Liver (tissue), 3 donors: ENCODE results near the gene OGA.

Experiments used
- CTCF ChIP-seq: fragments of 150-350 bp; IDR thresholded peaks from 2 replicates; pipeline ENCODE4 v1.5.1; 2017; ENCODE audit warnings: improper control_type of control experiment, low read depth, low read length; ENCODE audit not compliant: missing input control
- EGR1 ChIP-seq, 2 donors: IDR thresholded peaks; 2 replicates each; pipeline ENCODE4 v1.6.1; 2016 to 2018; ENCODE audit warnings: antibody characterized with exemption in 2 of 2, low read depth in 2 of 2
- REST ChIP-seq: IDR thresholded peaks from 2 replicates; pipeline ENCODE4 v1.6.1; 2016; ENCODE audit warnings: antibody characterized with exemption, mild to moderate bottlenecking
- RXRA ChIP-seq, 2 donors: IDR thresholded peaks; 2 replicates each; pipeline ENCODE4 v1.6.1; 2017 to 2018; ENCODE audit warnings: antibody characterized with exemption in 2 of 2, mild to moderate bottlenecking in 1 of 2
- TAF1 ChIP-seq: conservative IDR thresholded peaks from 2 replicates; pipeline ENCODE4 v1.6.1; 2016; ENCODE audit warnings: antibody characterized with exemption, mild to moderate bottlenecking
- donor health status: healthy.
- donor health status: healthy.

GRCh38 chr10:101778151-101778780 lies 40.0 kb downstream of the OGA start:
- TF ChIP-seq EGR1 (IDR thresholded peaks at IDR 0.05; ENCODE audit: low read depth in 2 of 2) (no peak), REST (no peak), CTCF (no peak), TAF1 (no peak), RXRA (IDR thresholded peaks at IDR 0.05) (no peak)
